SU-DHL-6 (cell line): Measurements from ENCODE around the gene SAP30.

Experiments
- H2AFZ ChIP-seq: fragments of 200-600 bp; sonication (generic); 2 replicates; pipeline ENCODE4 v1.6.1; 2014; ENCODE audit warnings: low read depth, mild to moderate bottlenecking, moderate library complexity, mixed read lengths, antibody characterized with exemption, low read length; ENCODE audit not compliant: severe bottlenecking
- H3F3A ChIP-seq: fragments of 200-600 bp; shearing (Covaris generic); 2 replicates; pipeline ENCODE4 v1.6.0; 2016; ENCODE audit warnings: antibody characterized with exemption, mild to moderate bottlenecking; ENCODE audit not compliant: insufficient read depth
- H3K27ac ChIP-seq: fragments of 200-600 bp; sonication (generic); 2 replicates; pipeline ENCODE4 v1.5.1; 2016; ENCODE audit warnings: low read depth, mild to moderate bottlenecking, low read length, moderate library complexity, mixed read lengths
- H3K27me3 ChIP-seq: fragments of 200-600 bp; sonication (generic), shearing (Covaris generic); 2 replicates; pipeline ENCODE4 v1.6.0; 2014; ENCODE audit warnings: mild to moderate bottlenecking, low read length
- H3K36me3 ChIP-seq: fragments of 200-600 bp; sonication (generic); 2 replicates; pipeline ENCODE4 v1.6.1; 2014; ENCODE audit warnings: mild to moderate bottlenecking, low read length, mixed read lengths
- H3K4me2 ChIP-seq: fragments of 300-600, 200-600 bp; shearing (Covaris generic), sonication (generic); 2 replicates; pipeline ENCODE4 v1.6.0; 2014; ENCODE audit warnings: low read length, low read depth, mild to moderate bottlenecking; ENCODE audit not compliant: poor library complexity, severe bottlenecking
- H3K4me3 ChIP-seq: fragments of 200-600 bp; sonication (generic); 2 replicates; pipeline ENCODE4 v1.5.1; 2014; ENCODE audit warnings: antibody characterized with exemption, low read length, mild to moderate bottlenecking, mixed read lengths; ENCODE audit not compliant: insufficient read depth, poor library complexity, severe bottlenecking
- H3K79me2 ChIP-seq: fragments of 200-600 bp; sonication (generic); 2 replicates; pipeline ENCODE4 v1.6.1; 2014; ENCODE audit warnings: mild to moderate bottlenecking, low read length, moderate library complexity; ENCODE audit not compliant: insufficient read depth
- H3K9ac ChIP-seq: fragments of 200-600 bp; sonication (generic); 2 replicates; pipeline ENCODE4 v1.7.0; 2014; ENCODE audit warnings: mild to moderate bottlenecking, low read length
- H3K9me2 ChIP-seq: fragments of 200-600 bp; sonication (generic); replicated peaks from 2 replicates; pipeline ENCODE4 v1.6.1; 2014; ENCODE audit warnings: low read length; ENCODE audit not compliant: insufficient read depth
- H3K9me3 ChIP-seq: fragments of 200-600 bp; sonication (generic); 2 replicates; pipeline ENCODE4 v1.6.1; 2014; ENCODE audit warnings: low read length, mixed read lengths; ENCODE audit not compliant: insufficient read depth
- H4K20me1 ChIP-seq: fragments of 200-600 bp; sonication (generic); 2 replicates; pipeline ENCODE4 v1.6.1; 2014; ENCODE audit warnings: low read depth, mild to moderate bottlenecking, antibody characterized with exemption, low read length, moderate library complexity, mixed read lengths
- CTCF ChIP-seq: fragments of 200-600 bp; sonication (generic); IDR thresholded peaks from one replicate; pipeline ENCODE4 v1.5.1; 2017; ENCODE audit warnings: antibody characterized with exemption, mild to moderate bottlenecking, low read length, moderate library complexity; ENCODE audit not compliant: insufficient read depth, poor library complexity, severe bottlenecking
- EZH2phosphoT487 ChIP-seq: fragments of 200-600 bp; sonication (generic), shearing (Covaris generic); conservative IDR thresholded peaks from 2 replicates; pipeline ENCODE4 v1.6.1; 2018; ENCODE audit warnings: mild to moderate bottlenecking, antibody characterized with exemption, low read length, moderate library complexity, mixed read lengths

SAP30 gene

DNA sequence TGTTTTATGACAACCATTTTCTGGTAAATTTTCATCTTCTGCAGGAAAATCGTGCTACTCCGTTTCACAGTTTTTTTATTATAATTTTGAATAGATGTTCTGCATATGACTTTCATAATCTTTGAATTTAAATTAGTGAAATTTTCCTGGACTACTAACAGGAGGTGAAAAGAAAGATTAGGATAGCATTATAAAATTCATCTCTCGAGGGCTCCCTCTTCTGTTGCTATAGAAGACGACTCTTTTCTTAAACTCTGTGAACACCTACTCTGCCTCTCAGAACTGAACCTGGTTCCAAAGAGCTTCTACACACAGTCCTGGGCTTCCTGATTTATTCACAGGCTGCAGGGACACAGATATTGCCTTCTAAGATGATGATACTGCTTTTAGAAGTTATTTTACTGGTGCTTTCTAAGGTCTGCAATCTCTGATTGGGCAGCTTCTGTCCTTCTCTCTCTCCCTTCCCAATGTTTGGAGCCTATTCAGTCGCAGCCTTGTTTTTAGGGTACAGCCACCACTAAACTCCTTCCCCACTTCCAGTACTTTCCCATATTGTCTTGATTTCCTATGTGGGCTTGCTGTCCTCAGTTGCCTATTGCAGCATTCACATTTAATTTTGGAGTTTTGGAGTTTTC is 10.1 kb upstream of the SAP30 start:
- no peak overlapping the region for H3K9ac ChIP-seq
- no peaks in the 10 kb centered on the region for H3K9me3 ChIP-seq
- H3K27me3 ChIP-seq, result no peaks in the 10 kb centered on the region
- no peak overlapping the region for H3K4me3 ChIP-seq
- no peak overlapping the region for H3K27ac ChIP-seq
- TF ChIP-seq CTCF, result no peak
- TF ChIP-seq EZH2phosphoT487, result no peak
- no peaks in the 10 kb centered on the region for H4K20me1 ChIP-seq
- no peaks in the 10 kb centered on the region for H3K79me2 ChIP-seq
- H3K4me2 ChIP-seq, result no peak overlapping the region
- H3K9me2 ChIP-seq, result no peaks in the 10 kb centered on the region
- no peaks in the 10 kb centered on the region for H3F3A ChIP-seq
- no peak overlapping the region for H2AFZ ChIP-seq
- H3K36me3 ChIP-seq, result 0 out of 2 replicates have a peak, but pooled peaks cover 4% of the 10 kb centered on the region

- 0 out of 2 replicates have a peak, but pooled peaks cover 4% of the 10 kb centered on the region for H3K36me3 ChIP-seq
- no peak overlapping the region for H2AFZ ChIP-seq
- no peak overlapping the region for H3K4me2 ChIP-seq
- no peaks in the 10 kb centered on the region for H3K79me2 ChIP-seq
- no peak overlapping the region for H3K9ac ChIP-seq
- no peaks in the 10 kb centered on the region for H3K27me3 ChIP-seq
- peaks cover 2% of the 10 kb centered on the region; the same call in 1 of the 2 replicates for H3F3A ChIP-seq
- H3K4me3 ChIP-seq, result no peak overlapping the region
- TF ChIP-seq EZH2phosphoT487 (no peak), CTCF (no peak)
- no peaks in the 10 kb centered on the region for H3K9me3 ChIP-seq
- no peaks in the 10 kb centered on the region for H4K20me1 ChIP-seq
- no peak overlapping the region for H3K27ac ChIP-seq
- H3K9me2 ChIP-seq, result no peaks in the 10 kb centered on the region
These were observed 8.1 kb upstream of the SAP30 start for GRCh38 chr4:173362666-173363065.

GRCh38 chr4:173365359-173365996 is 5.3 kb upstream of the SAP30 start:
- 0 out of 2 replicates have a peak, but pooled peaks cover 4% of the 10 kb centered on the region for H3K36me3 ChIP-seq
- H3K9me2 ChIP-seq, result no peaks in the 10 kb centered on the region
- H4K20me1 ChIP-seq, result no peaks in the 10 kb centered on the region
- H3K9ac ChIP-seq, result no peak overlapping the region
- H3K79me2 ChIP-seq, result no peaks in the 10 kb centered on the region
- H3K27ac ChIP-seq, result no peak overlapping the region
- no peak overlapping the region for H3K4me3 ChIP-seq
- H3K9me3 ChIP-seq, result no peaks in the 10 kb centered on the region
- no peak overlapping the region for H2AFZ ChIP-seq
- TF ChIP-seq EZH2phosphoT487, result no peak
- TF ChIP-seq CTCF, result no peak
- peaks cover 7% of the 10 kb centered on the region for H3F3A ChIP-seq
- H3K27me3 ChIP-seq, result no peaks in the 10 kb centered on the region
- no peak overlapping the region for H3K4me2 ChIP-seq
